K562 (cell line): Measurements from ENCODE around the gene CENPU. TPM values are rescaled to one million over a fixed set of nuclear protein-coding genes. Genes with fewer than 3 reads are reported as not detected.

ENCODE experiments used
- C11orf30 ChIP-seq: fragments of 450-650 bp; IDR thresholded peaks from 2 replicates; pipeline ENCODE4 v1.6.1; 2016; ENCODE audit warnings: low read depth, mild to moderate bottlenecking
- ETV5 ChIP-seq: sonication (generic); formaldehyde crosslinking; IDR thresholded peaks from 2 replicates; pipeline ENCODE4 v1.4.0; 2020; ENCODE audit warnings: low read depth, mild to moderate bottlenecking, missing genetic modification reagents
- HINFP ChIP-seq: fragments of 450-650 bp; conservative IDR thresholded peaks from 2 replicates; pipeline ENCODE4 v1.6.1; 2016; ENCODE audit warnings: missing genetic modification characterization, low read depth, mild to moderate bottlenecking, control low read depth, missing compliant biosample characterization
- MCM5 ChIP-seq: fragments of 450-650 bp; IDR thresholded peaks from 2 replicates; pipeline ENCODE4 v1.6.1; 2016; ENCODE audit warnings: low read depth
- MYNN ChIP-seq, 2 experiments: sonication (generic); formaldehyde crosslinking in 1 of 2; IDR thresholded peaks; 2 replicates each; pipeline versions ENCODE4 v1.5.0 to v1.6.1; 2016 to 2020; ENCODE audit warnings: antibody characterized with exemption in 1 of 2, missing genetic modification reagents in 1 of 2
- NCOA1 ChIP-seq: fragments of 450-650 bp; IDR thresholded peaks from 2 replicates; pipeline ENCODE4 v1.6.1; 2016; ENCODE audit warnings: low read depth
- POLR2AphosphoS5 ChIP-seq: IDR thresholded peaks from 2 replicates; pipeline ENCODE4 v1.6.1; 2011; ENCODE audit warnings: mild to moderate bottlenecking, low read depth, low read length, moderate library complexity; ENCODE audit not compliant: control insufficient read depth, insufficient read depth
- SMARCC2 ChIP-seq: fragments of 450-650 bp; IDR thresholded peaks from 2 replicates; pipeline ENCODE4 v1.6.1; 2017; ENCODE audit warnings: antibody characterized with exemption, moderate library complexity, mild to moderate bottlenecking, low read depth
- TSHZ1 ChIP-seq: fragments of 250-450 bp; sonication (Bioruptor Pico); IDR thresholded peaks from 2 replicates; pipeline ENCODE4 v1.4.0; 2020; ENCODE audit warnings: mild to moderate bottlenecking, moderate library complexity
- ZBTB40 ChIP-seq, 2 experiments: fragments of 450-650 bp in 1 of 2; sonication (generic) in 1 of 2; formaldehyde crosslinking in 1 of 2; IDR thresholded peaks; 2 replicates each; pipeline versions ENCODE4 v1.7.1 to v1.9.0; 2016 to 2022; ENCODE audit warnings: inconsistent platforms in 1 of 2, mild to moderate bottlenecking in 1 of 2, missing genetic modification reagents in 1 of 2
- ZKSCAN8 ChIP-seq: fragments of 200-800 bp; sonication (Bioruptor generic); IDR thresholded peaks from 2 replicates; pipeline ENCODE4 v1.6.1; 2016; ENCODE audit warnings: missing genetic modification characterization, missing compliant biosample characterization
- ZNF24 ChIP-seq: fragments of 450-650 bp; IDR thresholded peaks from 2 replicates; pipeline ENCODE4 v1.6.1; 2016
- polyA plus RNA-seq, 8 experiments: library from polyadenylated mRNA; depleted of rRNA in 4 of 8; stranded (reverse) in 5 of 8; unstranded in 3 of 8; fragments of >200 nt; fragmentation: Nextera tagmentation in 2 of 8; fragmentation: Illumina TruSeq in 1 of 8; extraction: Ambion mirVana in 2 of 8; extraction: Trizol in 1 of 8; gene quantifications; 2 replicates each; pipeline versions ENCODE4 v1.2.1 to v1.2.3, GENCODE V29; 2011 to 2014; ENCODE audit warnings: inconsistent platforms in 1 of 8, missing spikeins in 1 of 8
- total RNA-seq, 7 experiments: library from RNA; depleted of rRNA in 6 of 7; stranded (reverse); fragments of >200 nt in 6 of 7; fragmentation: Illumina TruSeq in 2 of 7; extraction: Trizol in 2 of 7; gene quantifications; 2 replicates each; pipeline versions ENCODE4 v1.2.1 to v1.2.3, GENCODE V29; 2011 to 2021; ENCODE audit warnings: low replicate concordance in 1 of 7

Gene CENPU
- total and polyA plus RNA-seq, 9 of the 15 experiments (the other 6 are each of a cell fraction or from before 2014, with no cell fraction given): 39.4 to 98.7 (median 84.3) TPM

GRCh38 chr4:184733654-184734524 lies at the start of gene CENPU (continued):
- TF ChIP-seq HINFP (tag) (no peak), C11orf30 (peak; percentile 44; the same call in 1 of the 2 replicates), ETV5 (CRISPR knock-in tag) (peak; percentile 81; the same call in 1 of the 2 replicates), SMARCC2 (no peak), ZNF24 (peak; percentile 69), NCOA1 (peak; percentile 58; the same call in 1 of the 2 replicates), ZKSCAN8 (CRISPR knock-in tag) (no peak), TSHZ1 (no peak), MCM5 (no peak), POLR2AphosphoS5 (peak; percentile 82), MYNN (IDR thresholded peaks at IDR 0.05) (peak; percentile 79), MYNN (CRISPR knock-in tag; IDR thresholded peaks at IDR 0.05) (no peak), ZBTB40 (IDR thresholded peaks at IDR 0.05) (peak; percentile 81), ZBTB40 (CRISPR knock-in tag; IDR thresholded peaks at IDR 0.05) (no peak)
